Progenitor cell of endocrine pancreas (in vitro differentiated cells): Measurements from ENCODE around the gene USP30. TPM values are rescaled to one million over a fixed set of nuclear protein-coding genes. Genes with fewer than 3 reads are reported as not detected.
"Not testable (repeated sequence)": the region's sequence is repeated elsewhere in the genome, so short reads cannot be mapped to it uniquely, and the experiment has no call there.

Source experiments
- DNase-seq: peaks from one replicate; pipeline ENCODE4 v3.0.0; 2021; ENCODE audit warnings: low spot score; ENCODE audit not compliant: unreplicated experiment
- H3K27ac Mint-ChIP-seq: 2 replicates; pipeline ENCODE4 v1.8.0; 2021; ENCODE audit warnings: mild to moderate bottlenecking, moderate library complexity, mixed read lengths
- H3K27me3 Mint-ChIP-seq: 2 replicates; pipeline ENCODE4 v1.8.0; 2021; ENCODE audit warnings: mixed read lengths
- H3K36me3 Mint-ChIP-seq: 2 replicates; pipeline ENCODE4 v1.8.0; 2022; ENCODE audit warnings: mixed read lengths; ENCODE audit not compliant: insufficient read depth
- H3K4me1 Mint-ChIP-seq: 2 replicates; pipeline ENCODE4 v1.8.0; 2021; ENCODE audit warnings: low read depth, mixed read lengths
- H3K4me3 Mint-ChIP-seq: 2 replicates; pipeline ENCODE4 v1.8.0; 2021; ENCODE audit warnings: low read depth, mild to moderate bottlenecking, moderate library complexity, mixed read lengths
- H3K9me3 Mint-ChIP-seq: 2 replicates; pipeline ENCODE4 v1.8.0; 2021; ENCODE audit warnings: low read depth, mixed read lengths
- total RNA-seq: library from RNA; stranded (reverse); gene quantifications from 2 replicates; pipeline ENCODE4 v1.2.1, GENCODE V29; 2021
- TF ChIP-seq, protein P1 (sequence below): fragments of 200-600 bp; sonication (generic); IDR thresholded peaks from one replicate; pipeline ENCODE4 v1.5.0; 2021; ENCODE audit warnings: antibody characterized with exemption, mild to moderate bottlenecking; ENCODE audit not compliant: unreplicated experiment

USP30 gene
- total RNA-seq, 1 donor from 2014 or later, result 23.0 TPM

GRCh38 chr12:109053382-109054123 lies 1.2 kb downstream of the USP30 start:
- H3K4me1 Mint-ChIP-seq, result peaks cover 12% of the 10 kb centered on the region
- DNase-seq, result no peak

DNA sequence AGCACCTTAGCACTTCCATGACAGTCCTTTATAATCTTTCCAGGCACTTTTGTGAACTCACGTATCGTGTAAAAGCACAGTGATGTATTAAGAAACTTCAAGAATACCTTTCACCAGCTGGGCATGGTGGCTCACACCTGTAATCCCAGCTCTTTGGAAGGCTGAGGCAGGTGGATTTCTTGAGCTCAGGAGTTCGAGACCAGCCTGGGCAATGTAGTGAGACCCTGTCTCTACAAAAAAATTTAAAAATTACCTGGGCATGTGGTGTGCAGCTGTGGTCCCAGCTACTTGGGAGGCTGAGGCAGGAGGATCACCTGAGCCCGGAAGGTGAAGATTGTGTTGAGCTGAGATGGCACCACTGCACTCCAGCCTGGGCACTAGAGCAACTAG lies 1.7 kb downstream of the USP30 start:
- H3K9me3 Mint-ChIP-seq, H3K27me3 Mint-ChIP-seq, H3K36me3 Mint-ChIP-seq, DNase-seq: not testable (repeated sequence)
- Mint-ChIP-seq H3K27ac (peak overlapping the region; percentile 96), H3K4me1 (peaks cover 12% of the 10 kb centered on the region), H3K4me3 (peak overlapping the region; percentile 96)

More at GRCh38 chr12:109053382-109054123, 1.2 kb downstream of the USP30 start:
- H3K4me3 Mint-ChIP-seq, result peak overlapping the region; percentile 96
- H3K27me3 Mint-ChIP-seq, result peaks cover 3% of the 10 kb centered on the region
- H3K9me3 Mint-ChIP-seq, result no peaks in the 10 kb centered on the region
- H3K27ac Mint-ChIP-seq, result peak overlapping the region; percentile 96
- TF ChIP-seq, protein P1, sequence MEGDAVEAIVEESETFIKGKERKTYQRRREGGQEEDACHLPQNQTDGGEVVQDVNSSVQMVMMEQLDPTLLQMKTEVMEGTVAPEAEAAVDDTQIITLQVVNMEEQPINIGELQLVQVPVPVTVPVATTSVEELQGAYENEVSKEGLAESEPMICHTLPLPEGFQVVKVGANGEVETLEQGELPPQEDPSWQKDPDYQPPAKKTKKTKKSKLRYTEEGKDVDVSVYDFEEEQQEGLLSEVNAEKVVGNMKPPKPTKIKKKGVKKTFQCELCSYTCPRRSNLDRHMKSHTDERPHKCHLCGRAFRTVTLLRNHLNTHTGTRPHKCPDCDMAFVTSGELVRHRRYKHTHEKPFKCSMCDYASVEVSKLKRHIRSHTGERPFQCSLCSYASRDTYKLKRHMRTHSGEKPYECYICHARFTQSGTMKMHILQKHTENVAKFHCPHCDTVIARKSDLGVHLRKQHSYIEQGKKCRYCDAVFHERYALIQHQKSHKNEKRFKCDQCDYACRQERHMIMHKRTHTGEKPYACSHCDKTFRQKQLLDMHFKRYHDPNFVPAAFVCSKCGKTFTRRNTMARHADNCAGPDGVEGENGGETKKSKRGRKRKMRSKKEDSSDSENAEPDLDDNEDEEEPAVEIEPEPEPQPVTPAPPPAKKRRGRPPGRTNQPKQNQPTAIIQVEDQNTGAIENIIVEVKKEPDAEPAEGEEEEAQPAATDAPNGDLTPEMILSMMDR, result no peak
- H3K36me3 Mint-ChIP-seq, result peaks cover 4% of the 10 kb centered on the region

- peaks cover 4% of the 10 kb centered on the region for H3K36me3 Mint-ChIP-seq
- TF ChIP-seq, protein P1, result no peak
- peaks cover 12% of the 10 kb centered on the region for H3K4me1 Mint-ChIP-seq
- no peak for DNase-seq
- no peak overlapping the region for H3K4me3 Mint-ChIP-seq
- no peaks in the 10 kb centered on the region for H3K27me3 Mint-ChIP-seq
- H3K9me3 Mint-ChIP-seq, result no peaks in the 10 kb centered on the region
- no peak overlapping the region for H3K27ac Mint-ChIP-seq
Measured at GRCh38 chr12:109054520-109054919, 2.1 kb downstream of the USP30 start.

- Mint-ChIP-seq H3K27ac (no peak overlapping the region), H3K36me3 (peaks cover 7% of the 10 kb centered on the region), H3K9me3 (no peaks in the 10 kb centered on the region), H3K27me3 (no peaks in the 10 kb centered on the region), H3K4me1 (peaks cover 12% of the 10 kb centered on the region), H3K4me3 (no peak overlapping the region)
- no peak for DNase-seq
- TF ChIP-seq, protein P1, result no peak
Measured at GRCh38 chr12:109056891-109057290, 4.5 kb downstream of the USP30 start.

- peaks cover 9% of the 10 kb centered on the region for H3K4me1 Mint-ChIP-seq
- DNase-seq, result no peak
- no peak overlapping the region for H3K4me3 Mint-ChIP-seq
- no peaks in the 10 kb centered on the region for H3K27me3 Mint-ChIP-seq
- H3K9me3 Mint-ChIP-seq, result no peaks in the 10 kb centered on the region
- TF ChIP-seq, protein P1, result no peak
- no peak overlapping the region for H3K27ac Mint-ChIP-seq
- H3K36me3 Mint-ChIP-seq, result peaks cover 8% of the 10 kb centered on the region
Measured at GRCh38 chr12:109057376-109057775, 5.0 kb downstream of the USP30 start.

- Mint-ChIP-seq H3K4me1 (peaks cover 2% of the 10 kb centered on the region), H3K36me3 (peaks cover 13% of the 10 kb centered on the region), H3K27ac (no peak overlapping the region), H3K4me3 (no peak overlapping the region), H3K9me3 (no peaks in the 10 kb centered on the region), H3K27me3 (no peaks in the 10 kb centered on the region)
- no peak for DNase-seq
- TF ChIP-seq, protein P1, result no peak
Measured at GRCh38 chr12:109058773-109059172, 6.4 kb downstream of the USP30 start.
